ENCODE measurements around the gene DNAAF8. TPM values are rescaled to one million over a fixed set of nuclear protein-coding genes. Genes with fewer than 3 reads are reported as not detected.

DNAAF8 gene
- total and polyA plus RNA-seq, 2 of the 4 experiments (the other 2 are of a cell fraction): 0.54 to 1.7 TPM

DNA sequence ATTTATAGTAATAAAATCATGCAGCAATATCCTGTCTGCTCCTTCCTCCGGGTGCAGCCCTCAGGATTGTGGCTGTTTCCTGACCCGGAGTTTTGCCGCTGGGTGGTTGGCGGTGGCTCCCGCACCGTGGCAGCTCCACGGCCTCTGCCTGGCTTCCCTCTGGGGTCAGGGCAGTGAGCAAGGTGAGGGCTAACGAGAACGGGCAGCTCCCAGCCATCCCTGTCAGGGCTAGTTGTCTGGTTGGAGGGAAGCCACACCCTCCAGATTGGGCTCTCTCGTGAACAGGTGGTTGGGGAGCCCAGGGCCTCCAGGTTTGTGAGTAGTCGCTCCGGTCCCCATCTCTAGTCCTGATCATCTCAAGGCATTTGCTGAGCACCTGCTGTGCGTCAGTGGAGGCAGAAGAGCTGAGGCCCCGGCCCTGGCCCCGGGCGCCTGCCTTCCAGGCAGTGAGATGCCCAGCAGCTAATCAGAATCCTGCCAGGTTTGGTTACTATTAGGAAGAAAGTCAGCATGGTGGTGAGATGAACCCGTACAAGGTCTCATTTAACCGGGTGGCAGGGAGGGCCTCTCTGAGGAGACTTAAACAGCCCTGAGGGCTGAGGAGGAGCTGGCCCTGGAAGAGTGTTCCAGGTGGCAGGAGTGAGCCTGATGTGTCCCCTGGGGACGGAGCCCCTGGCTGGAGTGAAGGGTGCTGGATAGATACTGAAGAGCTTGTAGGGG is 43.2 kb upstream of the DNAAF8 start:
- Histone ChIP-seq H3K27ac (ENCODE audit: insufficient read depth, low read length) (no peak overlapping the region), H2AK5ac (ENCODE audit: low read depth, low read length) (no peak overlapping the region), H3K14ac (replicated peaks; ENCODE audit: low read depth, low read length) (no peak overlapping the region), H2BK15ac (ENCODE audit: low read depth, low read length) (no peak overlapping the region), H3K9me3 (ENCODE audit: control insufficient read depth, insufficient read depth, low read length) (no peaks in the 10 kb centered on the region), H2BK120ac (ENCODE audit: low read depth, low read length) (no peak overlapping the region), H3K9ac (ENCODE audit: low read depth, low read length) (no peak overlapping the region), H2BK5ac (ENCODE audit: low read depth, low read length, poor library complexity, severe bottlenecking) (no peak overlapping the region), H2BK20ac (ENCODE audit: low read depth, low read length) (no peak overlapping the region), H3K36me3 (ENCODE audit: control insufficient read depth, insufficient read depth, low read length) (peaks cover 29% of the 10 kb centered on the region), H3K4ac (ENCODE audit: low read depth, low read length) (no peak overlapping the region), H4K20me1 (ENCODE audit: insufficient read depth, low read length) (peaks cover 16% of the 10 kb centered on the region), H3K56ac (ENCODE audit: extremely low read depth, insufficient read depth, low read length) (no peak overlapping the region), H3K18ac (ENCODE audit: low read depth, low read length) (no peak overlapping the region), H3K4me1 (ENCODE audit: control insufficient read depth, insufficient read depth, low read length) (peaks cover 7% of the 10 kb centered on the region), H3K27me3 (ENCODE audit: control insufficient read depth, insufficient read depth, low read length) (no peaks in the 10 kb centered on the region), H4K91ac (ENCODE audit: insufficient read depth, low read depth, low read length) (no peak overlapping the region), H2AFZ (replicated peaks; ENCODE audit: low read length, poor library complexity) (no peak overlapping the region), H2AK9ac (replicated peaks; ENCODE audit: low read depth, low read length, poor library complexity) (no peak overlapping the region), H3K9me1 (ENCODE audit: insufficient read depth, low read length) (peaks cover 5% of the 10 kb centered on the region; the same call in 1 of the 2 replicates), H3K4me2 (ENCODE audit: low read depth, low read length) (no peak overlapping the region), H3K23ac (ENCODE audit: low read depth, low read length) (no peak overlapping the region), H3K4me3 (ENCODE audit: insufficient read depth, low read depth, low read length) (no peak overlapping the region), H4K8ac (ENCODE audit: low read depth in 2 of 2, low read length in 2 of 2) (no peak overlapping the region), H4K5ac (ENCODE audit: low read depth, low read length) (no peak overlapping the region), H3K79me1 (ENCODE audit: low read depth in 1 of 2, low read length in 2 of 2) (peaks cover 0 to 24% of the 10 kb centered on the region in 2 experiments; a peak in 3 of 4 replicates)
- DNase-seq (no peak), ATAC-seq (ENCODE audit: low read depth) (no peak)
- CTCF ChIA-PET: no interaction called here
- WGBS, 2 experiments (ENCODE audit: extremely low coverage in 2 of 2, insufficient read length in 1 of 2): 64% methylated on average over 2 of the region's 19 CpGs; no CpG with 5 or more reads in 1 of the 2 experiments
- dilution Hi-C loops (cut with HindIII; ENCODE audit: low sequenced_read_pairs, unreplicated experiment) (no loop called here), intact Hi-C loops (cut with micrococcal nuclease) (no loop called here), in situ Hi-C loops (cut with MboI; ENCODE audit: low sequenced_read_pairs) (no loop called here)
- POLR2A ChIA-PET (ENCODE audit: unreplicated experiment): no interaction called here
- BruUV-seq (replicated peaks): no TSS peak
- TF ChIP-seq SMC3 (IDR thresholded peaks at IDR 0.05; ENCODE audit: low read depth, low read length): no peak
- TF ChIP-seq CHD1 (IDR thresholded peaks at IDR 0.05; ENCODE audit: low read depth, low read length): no peak
- TF ChIP-seq MXI1 (IDR thresholded peaks at IDR 0.05; ENCODE audit: borderline replicate concordance, low read depth, low read length): no peak
- TF ChIP-seq CEBPB (IDR thresholded peaks at IDR 0.05; ENCODE audit: low read depth, low read length): no peak
- no peak for TF ChIP-seq RAD21 (IDR thresholded peaks at IDR 0.05; ENCODE audit: low read length)
- TF ChIP-seq MAFK (IDR thresholded peaks at IDR 0.05; ENCODE audit: low read depth, low read length): no peak
- TF ChIP-seq NFE2L2 (IDR thresholded peaks at IDR 0.05; ENCODE audit: low read depth, low read length): no peak
- TF ChIP-seq RCOR1 (IDR thresholded peaks at IDR 0.05; ENCODE audit: insufficient replicate concordance, low read length): no peak
- no peak for TF ChIP-seq POLR2A (IDR thresholded peaks at IDR 0.05; ENCODE audit: low read depth, low read length)
- TF ChIP-seq, protein P1, sequence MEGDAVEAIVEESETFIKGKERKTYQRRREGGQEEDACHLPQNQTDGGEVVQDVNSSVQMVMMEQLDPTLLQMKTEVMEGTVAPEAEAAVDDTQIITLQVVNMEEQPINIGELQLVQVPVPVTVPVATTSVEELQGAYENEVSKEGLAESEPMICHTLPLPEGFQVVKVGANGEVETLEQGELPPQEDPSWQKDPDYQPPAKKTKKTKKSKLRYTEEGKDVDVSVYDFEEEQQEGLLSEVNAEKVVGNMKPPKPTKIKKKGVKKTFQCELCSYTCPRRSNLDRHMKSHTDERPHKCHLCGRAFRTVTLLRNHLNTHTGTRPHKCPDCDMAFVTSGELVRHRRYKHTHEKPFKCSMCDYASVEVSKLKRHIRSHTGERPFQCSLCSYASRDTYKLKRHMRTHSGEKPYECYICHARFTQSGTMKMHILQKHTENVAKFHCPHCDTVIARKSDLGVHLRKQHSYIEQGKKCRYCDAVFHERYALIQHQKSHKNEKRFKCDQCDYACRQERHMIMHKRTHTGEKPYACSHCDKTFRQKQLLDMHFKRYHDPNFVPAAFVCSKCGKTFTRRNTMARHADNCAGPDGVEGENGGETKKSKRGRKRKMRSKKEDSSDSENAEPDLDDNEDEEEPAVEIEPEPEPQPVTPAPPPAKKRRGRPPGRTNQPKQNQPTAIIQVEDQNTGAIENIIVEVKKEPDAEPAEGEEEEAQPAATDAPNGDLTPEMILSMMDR (conservative IDR thresholded peaks at IDR 0.05; ENCODE audit: low read depth, low read length): no peak
- no peak for TF ChIP-seq RFX5 (IDR thresholded peaks at IDR 0.05; ENCODE audit: low read depth, low read length)

Measured in IMR-90 (cell line).